ENCODE measurements around the gene FREY1. TPM values are rescaled to one million over a fixed set of nuclear protein-coding genes. Genes with fewer than 3 reads are reported as not detected.
A peak's percentile ranks its signal among the peaks of the same experiment; 100 is the strongest.

Gene FREY1
- total and polyA plus RNA-seq, 2 of the 13 experiments (the other 11 are each of a cell fraction or from before 2014, with no cell fraction given), result 0.44 to 0.73 TPM

- TF ChIP-seq FOSL1 (CRISPR knock-in tag; IDR thresholded peaks at IDR 0.05; ENCODE audit: borderline replicate concordance) (no peak), ZNF766 (CRISPR knock-in tag; IDR thresholded peaks at IDR 0.05; ENCODE audit: borderline replicate concordance) (no peak), ZFP82 (CRISPR knock-in tag; IDR thresholded peaks at IDR 0.05; ENCODE audit: borderline replicate concordance) (peak; percentile 52; the same call in 1 of the 2 replicates), JUND (CRISPR knock-in tag; IDR thresholded peaks at IDR 0.05) (no peak), KDM6A (CRISPR knock-in tag; IDR thresholded peaks at IDR 0.05; ENCODE audit: low read depth) (no peak), MBD4 (IDR thresholded peaks at IDR 0.05; ENCODE audit: borderline replicate concordance, low read length) (no peak), DPF2 (CRISPR knock-in tag; IDR thresholded peaks at IDR 0.05; ENCODE audit: borderline replicate concordance, low read depth) (no peak), ZNF234 (CRISPR knock-in tag; conservative IDR thresholded peaks at IDR 0.05) (no peak), RCOR2 (CRISPR knock-in tag; IDR thresholded peaks at IDR 0.05) (no peak), ZFP36L2 (CRISPR knock-in tag; IDR thresholded peaks at IDR 0.05) (no peak), ZNF800 (CRISPR knock-in tag; IDR thresholded peaks at IDR 0.05) (no peak; the same call in 1 of the 2 replicates), STAT6 (CRISPR knock-in tag; IDR thresholded peaks at IDR 0.05; ENCODE audit: borderline replicate concordance) (no peak), SP2 (CRISPR knock-in tag; IDR thresholded peaks at IDR 0.05) (no peak)
- TF ChIP-seq, protein P1, sequence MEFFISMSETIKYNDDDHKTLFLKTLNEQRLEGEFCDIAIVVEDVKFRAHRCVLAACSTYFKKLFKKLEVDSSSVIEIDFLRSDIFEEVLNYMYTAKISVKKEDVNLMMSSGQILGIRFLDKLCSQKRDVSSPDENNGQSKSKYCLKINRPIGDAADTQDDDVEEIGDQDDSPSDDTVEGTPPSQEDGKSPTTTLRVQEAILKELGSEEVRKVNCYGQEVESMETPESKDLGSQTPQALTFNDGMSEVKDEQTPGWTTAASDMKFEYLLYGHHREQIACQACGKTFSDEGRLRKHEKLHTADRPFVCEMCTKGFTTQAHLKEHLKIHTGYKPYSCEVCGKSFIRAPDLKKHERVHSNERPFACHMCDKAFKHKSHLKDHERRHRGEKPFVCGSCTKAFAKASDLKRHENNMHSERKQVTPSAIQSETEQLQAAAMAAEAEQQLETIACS (CRISPR knock-in tag; IDR thresholded peaks at IDR 0.05), result 0 out of 2 replicates have a peak, but pooled peaks have one; percentile 41
- TF ChIP-seq, protein P2, sequence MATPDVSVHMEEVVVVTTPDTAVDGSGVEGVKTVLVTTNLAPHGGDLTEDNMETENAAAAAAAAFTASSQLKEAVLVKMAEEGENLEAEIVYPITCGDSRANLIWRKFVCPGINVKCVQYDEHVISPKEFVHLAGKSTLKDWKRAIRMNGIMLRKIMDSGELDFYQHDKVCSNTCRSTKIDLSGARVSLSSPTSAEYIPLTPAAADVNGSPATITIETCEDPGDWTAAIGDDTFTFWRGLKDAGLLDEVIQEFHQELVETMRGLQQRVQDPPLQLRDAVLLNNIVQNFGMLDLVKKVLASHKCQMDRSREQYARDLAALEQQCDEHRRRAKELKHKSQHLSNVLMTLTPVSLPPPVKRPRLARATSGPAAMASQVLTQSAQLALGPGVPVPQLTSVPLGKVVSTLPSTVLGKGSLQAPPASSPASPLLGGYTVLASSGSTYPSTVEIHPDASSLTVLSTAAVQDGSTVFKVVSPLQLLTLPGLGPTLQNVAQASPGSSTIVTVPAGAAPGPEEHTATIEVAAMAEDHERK (CRISPR knock-in tag; IDR thresholded peaks at IDR 0.05; ENCODE audit: low read depth), result no peak
- TF ChIP-seq, protein P3, sequence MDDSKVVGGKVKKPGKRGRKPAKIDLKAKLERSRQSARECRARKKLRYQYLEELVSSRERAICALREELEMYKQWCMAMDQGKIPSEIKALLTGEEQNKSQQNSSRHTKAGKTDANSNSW (CRISPR knock-in tag; IDR thresholded peaks at IDR 0.05; ENCODE audit: borderline replicate concordance), result no peak
- TF ChIP-seq, protein P4, sequence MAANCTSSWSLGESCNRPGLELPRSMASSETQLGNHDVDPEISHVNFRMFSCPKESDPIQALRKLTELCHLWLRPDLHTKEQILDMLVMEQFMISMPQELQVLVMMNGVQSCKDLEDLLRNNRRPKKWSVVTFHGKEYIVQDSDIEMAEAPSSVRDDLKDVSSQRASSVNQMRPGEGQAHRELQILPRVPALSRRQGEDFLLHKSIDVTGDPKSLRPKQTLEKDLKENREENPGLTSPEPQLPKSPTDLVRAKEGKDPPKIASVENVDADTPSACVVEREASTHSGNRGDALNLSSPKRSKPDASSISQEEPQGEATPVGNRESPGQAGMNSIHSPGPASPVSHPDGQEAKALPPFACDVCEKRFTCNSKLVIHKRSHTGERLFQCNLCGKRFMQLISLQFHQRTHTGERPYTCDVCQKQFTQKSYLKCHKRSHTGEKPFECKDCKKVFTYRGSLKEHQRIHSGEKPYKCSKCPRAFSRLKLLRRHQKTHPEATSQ (CRISPR knock-in tag; IDR thresholded peaks at IDR 0.05; ENCODE audit: borderline replicate concordance), result no peak
Observed at GRCh38 chr11:45922425-45923082, 15.5 kb upstream of the FREY1 start, which contains the start of gene LARGE2 (continued).
